GM12878 (cell line): ENCODE results near the gene SURF4. TPM values are rescaled to one million over a fixed set of nuclear protein-coding genes. Genes with fewer than 3 reads are reported as not detected.

Experiments
- CEBPB ChIP-seq, 2 experiments: fragments of 150-350 bp in 1 of 2; IDR thresholded peaks; 2 replicates each; pipeline ENCODE4 v1.6.1; 2012 to 2014; ENCODE audit warnings: low read depth in 2 of 2, low read length in 2 of 2, borderline replicate concordance in 1 of 2, inconsistent platforms in 1 of 2
- CREM ChIP-seq: IDR thresholded peaks from 2 replicates; pipeline ENCODE4 v1.6.1; 2014; ENCODE audit warnings: antibody characterized with exemption, low read depth
- E2F4 ChIP-seq: IDR thresholded peaks from 2 replicates; pipeline ENCODE4 v1.6.1; 2012; ENCODE audit warnings: low read depth, low read length, improper control_type of control experiment
- ESRRA ChIP-seq: IDR thresholded peaks from 2 replicates; pipeline ENCODE4 v1.6.1; 2012; ENCODE audit warnings: mild to moderate bottlenecking, low read length, improper control_type of control experiment
- FOS ChIP-seq: IDR thresholded peaks from 3 replicates; pipeline ENCODE4 v1.6.1; 2011; ENCODE audit warnings: borderline replicate concordance; ENCODE audit not compliant: insufficient read length; ENCODE audit errors: extremely low read depth
- FOXK2 ChIP-seq: fragments of 450-650 bp; IDR thresholded peaks from 2 replicates; pipeline ENCODE4 v1.6.1; 2017; ENCODE audit warnings: mild to moderate bottlenecking, moderate library complexity
- GATAD2B ChIP-seq: fragments of 450-650 bp; conservative IDR thresholded peaks from 2 replicates; pipeline ENCODE4 v1.6.1; 2017; ENCODE audit warnings: low read depth, mild to moderate bottlenecking, moderate library complexity
- HDAC2 ChIP-seq: fragments of 200-600 bp; sonication (generic); IDR thresholded peaks from 2 replicates; pipeline ENCODE4 v1.6.1; 2017
- HDGF ChIP-seq: fragments of 450-650 bp; IDR thresholded peaks from 2 replicates; pipeline ENCODE4 v1.6.1; 2016; ENCODE audit warnings: antibody characterized with exemption
- IRF3 ChIP-seq: fragments of 450-650 bp; IDR thresholded peaks from 2 replicates; pipeline ENCODE4 v1.6.1; 2014; ENCODE audit warnings: mild to moderate bottlenecking
- JUNB ChIP-seq: IDR thresholded peaks from 2 replicates; pipeline ENCODE4 v1.6.1; 2016; ENCODE audit warnings: antibody characterized with exemption, mild to moderate bottlenecking
- MXI1 ChIP-seq: fragments of 150-350 bp; IDR thresholded peaks from 2 replicates; pipeline ENCODE4 v1.6.1; 2011; ENCODE audit warnings: low read depth, mild to moderate bottlenecking, inconsistent platforms, low read length, improper control_type of control experiment
- MYC ChIP-seq: IDR thresholded peaks from 2 replicates; pipeline ENCODE4 v1.6.1; 2011; ENCODE audit warnings: mild to moderate bottlenecking, low read length, moderate library complexity, inconsistent platforms; ENCODE audit not compliant: insufficient read depth, insufficient replicate concordance, insufficient read length, severe bottlenecking
- NFYA ChIP-seq: IDR thresholded peaks from 2 replicates; pipeline ENCODE4 v1.6.1; 2011; ENCODE audit warnings: low read depth, mild to moderate bottlenecking, low read length, improper control_type of control experiment, borderline replicate concordance
- PAX5 ChIP-seq: IDR thresholded peaks from 2 replicates; pipeline ENCODE4 v1.6.1; 2011; ENCODE audit warnings: low read depth, low read length, borderline replicate concordance
- POU2F2 ChIP-seq: IDR thresholded peaks from 3 replicates; pipeline ENCODE4 v1.6.1; 2011; ENCODE audit warnings: low read depth, mild to moderate bottlenecking, low read length, borderline replicate concordance
- PRDM15 ChIP-seq: fragments of 450-650 bp; formaldehyde crosslinking; IDR thresholded peaks from 2 replicates; pipeline ENCODE4 v1.4.0; 2020; ENCODE audit warnings: mild to moderate bottlenecking, moderate library complexity
- RAD51 ChIP-seq: fragments of 450-650 bp; IDR thresholded peaks from 2 replicates; pipeline ENCODE4 v1.6.1; 2016; ENCODE audit warnings: moderate library complexity, mild to moderate bottlenecking, inconsistent platforms
- RFX5 ChIP-seq: IDR thresholded peaks from 2 replicates; pipeline ENCODE4 v1.6.1; 2011; ENCODE audit warnings: low read depth, low read length, improper control_type of control experiment
- STAT3 ChIP-seq: IDR thresholded peaks from 2 replicates; pipeline ENCODE4 v1.6.1; 2011; ENCODE audit warnings: low read depth, low read length, improper control_type of control experiment
- TARDBP ChIP-seq: IDR thresholded peaks from 2 replicates; pipeline ENCODE4 v1.6.1; 2016; ENCODE audit warnings: borderline replicate concordance
- TCF12 ChIP-seq: IDR thresholded peaks from 2 replicates; pipeline ENCODE4 v1.6.1; 2011; ENCODE audit warnings: low read depth, mild to moderate bottlenecking, low read length
- ZNF274 ChIP-seq: IDR thresholded peaks from one replicate; pipeline ENCODE4 v1.8.0; 2011; ENCODE audit not compliant: insufficient read length, insufficient read depth
- polyA plus RNA-seq, 11 experiments: library from polyadenylated mRNA; depleted of rRNA in 4 of 11; unstranded in 6 of 11; stranded (reverse) in 5 of 11; fragments of >200 nt; fragmentation: Nextera tagmentation in 4 of 11; fragmentation: Illumina TruSeq in 1 of 11; extraction: Ambion mirVana in 4 of 11; extraction: Trizol in 1 of 11; gene quantifications; 1 replicate in 1 of 11; 2 replicates in 10 of 11; pipeline versions ENCODE4 v1.2.1 to v1.2.3, GENCODE V29; 2011 to 2016; ENCODE audit warnings: inconsistent platforms in 2 of 11, missing spikeins in 2 of 11, low read depth in 1 of 11
- total RNA-seq, 4 experiments: library from RNA; depleted of rRNA in 3 of 4; stranded (reverse); fragments of >200 nt in 3 of 4; fragmentation: Illumina TruSeq in 1 of 4; extraction: Trizol in 1 of 4; gene quantifications; 2 replicates each; pipeline versions ENCODE4 v1.2.1 to v1.2.3, GENCODE V29; 2013 to 2021
- TF ChIP-seq, protein P1 (sequence below): fragments of 150-350 bp; IDR thresholded peaks from 2 replicates; pipeline ENCODE4 v1.6.1; 2014; ENCODE audit warnings: mild to moderate bottlenecking, low read depth, low read length
- TF ChIP-seq, protein P2 (sequence below): IDR thresholded peaks from 2 replicates; pipeline ENCODE4 v1.6.1; 2012; ENCODE audit warnings: low read depth, low read length, improper control_type of control experiment

Gene SURF4
- total and polyA plus RNA-seq, 10 of the 15 experiments (the other 5 are each of a cell fraction or from before 2014, with no cell fraction given) = 6.4 to 134 (median 78.7) TPM

DNA sequence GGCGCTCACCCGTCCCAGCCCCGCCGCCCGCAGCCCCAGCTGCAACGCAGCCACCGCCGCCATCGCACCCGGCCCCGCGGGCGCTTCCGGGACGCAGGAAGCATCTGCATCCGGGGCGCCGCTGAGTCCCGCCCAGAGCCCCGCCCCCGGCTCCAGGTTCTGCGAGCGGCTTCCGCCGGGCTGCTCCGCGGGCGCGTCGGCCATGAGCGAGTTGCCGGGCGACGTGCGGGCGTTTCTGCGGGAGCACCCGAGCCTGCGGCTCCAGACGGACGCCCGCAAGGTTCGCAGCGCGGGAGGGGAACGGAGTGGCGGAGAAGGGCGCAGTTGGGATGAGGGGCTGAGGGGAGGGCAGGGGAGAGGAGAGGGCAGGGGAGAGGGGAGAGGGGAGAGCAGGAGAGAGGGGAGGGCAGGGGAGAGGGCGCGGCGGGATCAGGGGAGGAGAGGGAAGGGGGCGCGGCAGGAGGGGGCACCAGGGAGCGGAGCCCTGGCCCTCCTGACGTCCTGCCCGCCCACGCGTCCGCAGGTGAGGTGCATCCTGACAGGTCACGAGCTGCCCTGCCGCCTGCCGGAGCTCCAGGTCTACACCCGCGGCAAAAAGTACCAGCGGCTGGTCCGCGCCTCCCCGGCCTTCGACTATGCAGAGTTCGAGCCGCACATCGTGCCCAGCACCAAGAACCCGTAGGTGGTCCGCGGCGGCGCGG, 19.3 kb downstream of the SURF4 start, which contains the start of the genes SURF1 and SURF2 (continued):
- TF ChIP-seq MYC (no peak), HDGF (peak; percentile 88), PRDM15 (CRISPR knock-in tag) (no peak), HDAC2 (no peak), CEBPB (IDR thresholded peaks at IDR 0.05; ENCODE audit: borderline replicate concordance in 1 of 2, low read depth in 2 of 2, low read length in 2 of 2) (no peak), ESRRA (no peak), NFYA (no peak), CREM (peak; percentile 21; the same call in 1 of the 2 replicates), RAD51 (no peak), POU2F2 (no peak), FOS (no peak), E2F4 (no peak), JUNB (no peak), FOXK2 (no peak), IRF3 (no peak), PAX5 (no peak), GATAD2B (no peak), STAT3 (no peak), TCF12 (no peak), RFX5 (no peak), ZNF274 (no peak), TARDBP (no peak), MXI1 (peak; percentile 87)
- TF ChIP-seq, protein P1, sequence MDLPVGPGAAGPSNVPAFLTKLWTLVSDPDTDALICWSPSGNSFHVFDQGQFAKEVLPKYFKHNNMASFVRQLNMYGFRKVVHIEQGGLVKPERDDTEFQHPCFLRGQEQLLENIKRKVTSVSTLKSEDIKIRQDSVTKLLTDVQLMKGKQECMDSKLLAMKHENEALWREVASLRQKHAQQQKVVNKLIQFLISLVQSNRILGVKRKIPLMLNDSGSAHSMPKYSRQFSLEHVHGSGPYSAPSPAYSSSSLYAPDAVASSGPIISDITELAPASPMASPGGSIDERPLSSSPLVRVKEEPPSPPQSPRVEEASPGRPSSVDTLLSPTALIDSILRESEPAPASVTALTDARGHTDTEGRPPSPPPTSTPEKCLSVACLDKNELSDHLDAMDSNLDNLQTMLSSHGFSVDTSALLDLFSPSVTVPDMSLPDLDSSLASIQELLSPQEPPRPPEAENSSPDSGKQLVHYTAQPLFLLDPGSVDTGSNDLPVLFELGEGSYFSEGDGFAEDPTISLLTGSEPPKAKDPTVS = no peak
- TF ChIP-seq, protein P2, sequence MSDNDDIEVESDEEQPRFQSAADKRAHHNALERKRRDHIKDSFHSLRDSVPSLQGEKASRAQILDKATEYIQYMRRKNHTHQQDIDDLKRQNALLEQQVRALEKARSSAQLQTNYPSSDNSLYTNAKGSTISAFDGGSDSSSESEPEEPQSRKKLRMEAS = peak; percentile 69; the same call in 1 of the 2 replicates
